Rectal smooth muscle tissue (tissue), 1 donor: ENCODE measurements around the gene PROSER1.
"Not testable (repeated sequence)": the region's sequence is repeated elsewhere in the genome, so short reads cannot be mapped to it uniquely, and the experiment has no call there.

Experiments
- H3K27ac ChIP-seq: one replicate; pipeline ENCODE4 v1.7.0; 2013; ENCODE audit warnings: low read depth, low read length, inconsistent platforms
- H3K27me3 ChIP-seq: one replicate; pipeline ENCODE4 v1.7.0; 2013; ENCODE audit warnings: low read length; ENCODE audit not compliant: control insufficient read depth, insufficient read depth
- H3K36me3 ChIP-seq: one replicate; pipeline ENCODE4 v1.7.0; 2013; ENCODE audit warnings: low read length; ENCODE audit not compliant: control insufficient read depth, insufficient read depth
- H3K4me1 ChIP-seq: one replicate; pipeline ENCODE4 v1.7.0; 2013; ENCODE audit warnings: low read length; ENCODE audit not compliant: control insufficient read depth, insufficient read depth
- H3K4me3 ChIP-seq: one replicate; pipeline ENCODE4 v1.7.0; 2013; ENCODE audit warnings: low read length
- H3K9ac ChIP-seq: one replicate; pipeline ENCODE4 v1.7.0; 2013; ENCODE audit warnings: low read length

PROSER1 gene

GRCh38 chr13:39020853-39021462 is 16.9 kb downstream of the PROSER1 start:
- H3K27me3 ChIP-seq = no peaks in the 10 kb centered on the region
- no peak overlapping the region for H3K4me3 ChIP-seq
- H3K36me3 ChIP-seq = peaks cover 5% of the 10 kb centered on the region
- H3K4me1 ChIP-seq = no peaks in the 10 kb centered on the region
- H3K27ac ChIP-seq = no peak overlapping the region
- H3K9ac ChIP-seq = no peak overlapping the region

DNA sequence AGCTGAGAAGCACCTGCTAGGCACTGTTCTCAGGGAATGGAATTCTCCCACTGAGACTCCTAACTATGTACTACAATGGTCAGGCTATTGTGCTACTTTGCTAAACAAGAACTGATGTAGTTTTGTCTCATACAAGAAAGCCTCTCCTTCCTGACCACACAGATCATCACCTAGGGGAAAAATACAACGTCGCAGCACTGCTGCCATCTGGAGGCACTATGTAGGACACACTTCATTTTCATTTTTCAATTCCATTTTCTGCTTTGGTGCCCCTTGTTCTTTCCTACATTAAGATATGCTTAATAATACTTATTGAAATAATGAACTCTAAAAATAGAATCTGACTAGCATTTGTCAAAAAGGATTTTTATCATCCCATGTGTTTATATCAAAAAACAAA is 21.1 kb downstream of the PROSER1 start:
- Histone ChIP-seq H3K4me1 (no peaks in the 10 kb centered on the region), H3K36me3 (peaks cover 25% of the 10 kb centered on the region), H3K4me3 (no peak overlapping the region), H3K27me3 (no peaks in the 10 kb centered on the region), H3K27ac (no peak overlapping the region), H3K9ac (no peak overlapping the region)

DNA sequence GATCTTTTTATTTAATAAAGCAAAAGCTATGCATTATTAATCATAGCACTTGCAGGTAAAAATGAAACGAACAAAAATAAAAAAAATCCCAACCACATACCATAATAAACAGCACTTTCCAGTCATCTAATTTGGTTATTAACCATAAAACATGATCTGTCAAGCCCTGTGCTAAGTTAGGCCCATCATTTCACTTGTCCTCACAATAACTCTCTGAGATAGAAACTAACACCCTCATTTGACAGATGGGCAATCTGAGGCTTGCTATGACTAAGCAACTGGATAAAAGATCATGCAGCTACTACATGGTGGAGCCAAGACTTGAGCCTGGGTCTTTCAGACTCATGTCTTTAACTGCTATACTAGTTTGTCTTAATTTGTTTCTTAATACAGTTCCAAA is 21.8 kb downstream of the PROSER1 start:
- Histone ChIP-seq H3K27ac (no peak overlapping the region), H3K9ac (no peak overlapping the region), H3K36me3 (peaks cover 28% of the 10 kb centered on the region), H3K27me3 (no peaks in the 10 kb centered on the region), H3K4me1 (no peaks in the 10 kb centered on the region), H3K4me3 (no peak overlapping the region)

GRCh38 chr13:39013462-39013861 is 24.4 kb downstream of the PROSER1 start:
- Histone ChIP-seq H3K36me3 (peaks cover 34% of the 10 kb centered on the region), H3K27me3 (no peaks in the 10 kb centered on the region), H3K4me3 (no peak overlapping the region), H3K27ac (no peak overlapping the region), H3K4me1 (no peaks in the 10 kb centered on the region), H3K9ac (no peak overlapping the region)

- H3K27me3 ChIP-seq = no peaks in the 10 kb centered on the region
Observed at GRCh38 chr13:39012608-39013007, 25.3 kb downstream of the PROSER1 start.

DNA sequence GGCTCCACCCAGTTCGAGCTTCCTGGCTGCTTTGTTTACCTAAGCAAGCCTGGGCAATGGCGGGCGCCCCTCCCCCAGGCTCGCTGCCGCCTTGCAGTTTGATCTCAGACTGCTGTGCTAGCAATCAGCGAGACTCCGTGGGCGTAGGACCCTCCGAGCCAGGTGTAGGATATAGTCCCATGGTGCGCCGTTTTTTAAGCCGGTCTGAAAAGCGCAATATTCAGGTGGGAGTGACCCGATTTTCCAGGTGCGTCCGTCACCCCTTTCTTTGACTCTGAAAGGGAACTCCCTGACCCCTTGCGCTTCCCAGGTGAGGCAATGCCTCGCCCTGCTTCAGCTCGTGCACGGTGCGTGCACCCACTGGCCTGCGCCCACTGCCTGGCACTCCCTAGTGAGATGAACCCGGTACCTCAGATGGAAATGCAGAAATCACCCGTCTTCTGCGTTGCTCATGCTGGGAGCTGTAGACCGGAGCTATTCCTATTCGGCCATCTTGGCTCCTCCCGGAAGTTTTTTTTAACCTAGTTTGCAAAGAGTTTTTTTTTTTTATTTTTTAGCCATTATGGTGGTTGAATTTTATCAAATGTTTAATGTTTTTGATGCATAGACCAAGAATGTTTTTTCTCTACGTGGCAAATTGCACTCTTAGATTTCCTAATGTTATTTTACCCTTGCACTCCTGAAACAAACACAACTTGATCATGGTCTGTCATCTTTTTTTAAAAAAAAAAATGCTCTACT is 31.3 kb downstream of the PROSER1 start:
- H3K36me3 ChIP-seq, H3K27me3 ChIP-seq, H3K9ac ChIP-seq, H3K4me1 ChIP-seq, H3K27ac ChIP-seq, H3K4me3 ChIP-seq: not testable (repeated sequence)

More at GRCh38 chr13:39012608-39013007, 25.3 kb downstream of the PROSER1 start:
- Histone ChIP-seq H3K4me3 (no peak overlapping the region), H3K36me3 (peaks cover 29% of the 10 kb centered on the region), H3K9ac (no peak overlapping the region), H3K27ac (no peak overlapping the region), H3K4me1 (no peaks in the 10 kb centered on the region)

DNA sequence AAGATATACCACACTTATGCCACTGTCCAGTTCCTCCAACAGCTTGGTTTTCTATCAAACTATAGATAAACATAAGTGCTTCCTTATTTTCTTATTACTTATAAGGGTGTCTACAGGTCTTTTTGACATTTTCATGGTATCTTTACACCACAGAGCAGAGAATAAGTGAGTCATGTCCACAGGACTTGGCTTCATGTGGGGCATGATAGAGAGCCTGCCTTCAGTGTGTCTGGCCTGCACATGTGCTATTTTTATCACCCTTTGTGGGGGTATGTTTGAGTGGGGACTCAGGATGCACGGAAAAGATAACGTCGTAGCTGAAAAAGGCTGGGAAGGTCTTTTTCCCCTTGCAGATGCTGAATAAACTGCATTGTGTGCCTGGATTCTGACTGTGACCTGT is 39.1 kb downstream of the PROSER1 start:
- no peaks in the 10 kb centered on the region for H3K4me1 ChIP-seq
- H3K36me3 ChIP-seq = no peaks in the 10 kb centered on the region
- H3K27me3 ChIP-seq = no peaks in the 10 kb centered on the region
- H3K27ac ChIP-seq = no peak overlapping the region
- no peak overlapping the region for H3K4me3 ChIP-seq
- H3K9ac ChIP-seq = no peak overlapping the region

GRCh38 chr13:38993381-38993780 is 44.5 kb downstream of the PROSER1 start:
- no peaks in the 10 kb centered on the region for H3K4me1 ChIP-seq
- H3K27me3 ChIP-seq = no peaks in the 10 kb centered on the region
- no peak overlapping the region for H3K4me3 ChIP-seq
- H3K36me3 ChIP-seq = no peaks in the 10 kb centered on the region
- no peak overlapping the region for H3K27ac ChIP-seq
- H3K9ac ChIP-seq = no peak overlapping the region

GRCh38 chr13:38990693-38991092 is 47.2 kb downstream of the PROSER1 start, which contains the start of gene STOML3:
Gene STOML3 (minus strand): TSS chr13:38990831. CDS start chr13:38990721, 110 bp downstream.
- H3K9ac ChIP-seq = no peak within 1 kb of the TSS
- no peaks in the 10 kb centered on the region for H3K4me1 ChIP-seq
- no peaks in the 10 kb centered on the region for H3K36me3 ChIP-seq
- no peak within 1 kb of the TSS for H3K27ac ChIP-seq
- no peaks in the 10 kb centered on the region for H3K27me3 ChIP-seq
- H3K4me3 ChIP-seq = no peak within 1 kb of the TSS

- Histone ChIP-seq H3K27me3 (no peaks in the 10 kb centered on the region), H3K4me3 (no peak overlapping the region), H3K9ac (no peak overlapping the region), H3K27ac (no peak overlapping the region), H3K4me1 (no peaks in the 10 kb centered on the region), H3K36me3 (no peaks in the 10 kb centered on the region)
Observed at GRCh38 chr13:38981096-38981495, 56.8 kb downstream of the PROSER1 start.

- Histone ChIP-seq H3K36me3 (no peaks in the 10 kb centered on the region), H3K4me3 (no peak overlapping the region), H3K27me3 (no peaks in the 10 kb centered on the region), H3K27ac (no peak overlapping the region), H3K4me1 (no peaks in the 10 kb centered on the region), H3K9ac (no peak overlapping the region)
Observed at GRCh38 chr13:38980750-38981078, 57.2 kb downstream of the PROSER1 start.

- Histone ChIP-seq H3K36me3 (no peaks in the 10 kb centered on the region), H3K9ac (no peak overlapping the region), H3K27me3 (no peaks in the 10 kb centered on the region), H3K4me3 (no peak overlapping the region), H3K4me1 (no peaks in the 10 kb centered on the region), H3K27ac (no peak overlapping the region)
Observed at GRCh38 chr13:38979891-38980749, 57.8 kb downstream of the PROSER1 start.
